ENCODE measurements around the gene BAIAP2. TPM values are rescaled to one million over a fixed set of nuclear protein-coding genes. Genes with fewer than 3 reads are reported as not detected.

BAIAP2 gene
- polyA plus RNA-seq, 3 donors = 8.6 to 17.0 (median 11.2) TPM

- no peaks in the 10 kb centered on the region for H3K36me3 ChIP-seq (replicated peaks in 1 of 2; ENCODE audit: control insufficient read depth in 1 of 2, insufficient read depth in 2 of 2, low read length in 2 of 2)
- peaks cover 7 to 15% of the 10 kb centered on the region in 2 donors for H3K36me3 Mint-ChIP-seq
- peaks cover 7% of the 10 kb centered on the region for H3K79me2 ChIP-seq (ENCODE audit: insufficient read depth, low read length)
- peaks cover 7% of the 10 kb centered on the region for H3K4me1 Mint-ChIP-seq
- no peak for TF ChIP-seq CTCF (IDR thresholded peaks at IDR 0.05)
- DNase-seq = no peak
- H2AFZ ChIP-seq (ENCODE audit: insufficient read depth, low read depth, low read length, poor library complexity, severe bottlenecking) = no peak overlapping the region
- peaks cover 79% of the 10 kb centered on the region for H4K20me1 ChIP-seq (ENCODE audit: insufficient read depth, low read length)
- peaks cover 4 to 20% (median 8%) of the 10 kb centered on the region in 3 donors for H3K27me3 Mint-ChIP-seq (ENCODE audit: low read depth in 3 of 3)
- no peak overlapping the region for H3K9ac ChIP-seq (ENCODE audit: insufficient read depth, low read length, poor library complexity, severe bottlenecking)
- H3K4me3 ChIP-seq (replicated peaks in 1 of 3; ENCODE audit: low read depth in 2 of 3, low read length in 3 of 3) = no peak overlapping the region
- no peak overlapping the region for H3K27ac ChIP-seq (ENCODE audit: low read depth in 1 of 2, low read length in 2 of 2)
- peaks cover 0 to under 1% of the 10 kb centered on the region in 2 donors for H3K27me3 ChIP-seq (ENCODE audit: control insufficient read depth in 2 of 2, insufficient read depth in 2 of 2, low read length in 2 of 2)
- H3K4me1 ChIP-seq (ENCODE audit: control insufficient read depth in 1 of 2, insufficient read depth in 2 of 2, low read length in 2 of 2) = peaks cover 5 to 9% of the 10 kb centered on the region in 2 donors
- H3K9me3 ChIP-seq (replicated peaks in 1 of 2; ENCODE audit: control insufficient read depth in 1 of 2, insufficient read depth in 1 of 2, low read length in 2 of 2) = no peaks in the 10 kb centered on the region
- intact Hi-C loops (cut with micrococcal nuclease) = no loop called here
- no peaks in the 10 kb centered on the region for H3K9me3 Mint-ChIP-seq
- H3K4me3 Mint-ChIP-seq = no peak overlapping the region
- no peak overlapping the region for H3K27ac Mint-ChIP-seq
- no peak overlapping the region for H3K4me2 ChIP-seq (replicated peaks; ENCODE audit: extremely low read depth, low read length, poor library complexity, severe bottlenecking)
- 95% methylated on average over 7 of the region's 9 CpGs for WGBS (ENCODE audit: insufficient coverage)
Measured at GRCh38 chr17:81042606-81043005, 7.7 kb downstream of the BAIAP2 start.

GRCh38 chr17:81043319-81043724 lies 8.4 kb downstream of the BAIAP2 start:
- Histone ChIP-seq H3K36me3 (replicated peaks in 1 of 2; ENCODE audit: control insufficient read depth in 1 of 2, insufficient read depth in 2 of 2, low read length in 2 of 2) (no peaks in the 10 kb centered on the region), H3K9ac (ENCODE audit: insufficient read depth, low read length, poor library complexity, severe bottlenecking) (no peak overlapping the region), H2AFZ (ENCODE audit: insufficient read depth, low read depth, low read length, poor library complexity, severe bottlenecking) (no peak overlapping the region), H3K4me2 (replicated peaks; ENCODE audit: extremely low read depth, low read length, poor library complexity, severe bottlenecking) (no peak overlapping the region), H3K9me3 (replicated peaks in 1 of 2; ENCODE audit: control insufficient read depth in 1 of 2, insufficient read depth in 1 of 2, low read length in 2 of 2) (no peaks in the 10 kb centered on the region), H3K27ac (ENCODE audit: low read depth in 1 of 2, low read length in 2 of 2) (no peak overlapping the region), H4K20me1 (ENCODE audit: insufficient read depth, low read length) (peaks cover 71% of the 10 kb centered on the region), H3K27me3 (ENCODE audit: control insufficient read depth in 2 of 2, insufficient read depth in 2 of 2, low read length in 2 of 2) (no peaks in the 10 kb centered on the region), H3K4me1 (ENCODE audit: control insufficient read depth in 1 of 2, insufficient read depth in 2 of 2, low read length in 2 of 2) (peaks cover 5 to 9% of the 10 kb centered on the region in 2 donors), H3K4me3 (replicated peaks in 1 of 3; ENCODE audit: low read depth in 2 of 3, low read length in 3 of 3) (no peak overlapping the region), H3K79me2 (ENCODE audit: insufficient read depth, low read length) (peaks cover 7% of the 10 kb centered on the region)
- Mint-ChIP-seq H3K9me3 (no peaks in the 10 kb centered on the region), H3K27me3 (ENCODE audit: low read depth in 3 of 3) (peaks cover 1 to 14% (median 6%) of the 10 kb centered on the region in 3 donors), H3K36me3 (peaks cover 4 to 11% of the 10 kb centered on the region in 2 donors), H3K4me3 (no peak overlapping the region), H3K4me1 (peaks cover 7% of the 10 kb centered on the region), H3K27ac (no peak overlapping the region)
- no peak for DNase-seq
- intact Hi-C loops (cut with micrococcal nuclease) = no loop called here
- 94% methylated on average over 17 of the region's 19 CpGs for WGBS (ENCODE audit: insufficient coverage)
- no peak for TF ChIP-seq CTCF (IDR thresholded peaks at IDR 0.05)
